HG03439 (cell line): ENCODE data around the gene LMNTD2.
A peak's percentile ranks its signal among the peaks of the same experiment; 100 is the strongest.
"Not testable (repeated sequence)": the region's sequence is repeated elsewhere in the genome, so short reads cannot be mapped to it uniquely, and the experiment has no call there.

Source experiments
- ATAC-seq: cut with Tn5 transposase; IDR thresholded peaks from one replicate; pipeline ENCODE4 v1.9.1; 2021; ENCODE audit warnings: mild to moderate bottlenecking, moderate library complexity; ENCODE audit not compliant: unreplicated experiment

Gene LMNTD2

DNA sequence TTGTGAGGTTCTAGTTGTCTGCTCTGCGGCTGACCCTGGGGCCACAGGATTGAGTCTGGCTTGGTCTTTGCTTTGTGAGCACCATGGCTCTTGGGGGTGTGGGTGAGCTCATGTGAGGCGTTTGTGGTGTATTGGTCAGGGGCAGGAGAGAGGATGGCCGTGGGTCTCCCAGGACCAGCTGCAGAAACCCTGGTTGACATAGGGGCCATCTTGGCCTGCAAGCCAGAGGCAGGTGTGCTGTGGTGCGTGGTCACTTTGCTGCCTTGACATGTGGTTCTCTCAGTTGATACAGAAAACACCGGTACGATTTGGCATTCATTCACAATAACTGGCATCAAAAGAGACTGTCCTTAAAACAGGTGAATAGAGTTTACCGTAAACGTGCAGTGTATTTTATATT lies 27.0 kb upstream of the LMNTD2 start:
- no peak for ATAC-seq

DNA sequence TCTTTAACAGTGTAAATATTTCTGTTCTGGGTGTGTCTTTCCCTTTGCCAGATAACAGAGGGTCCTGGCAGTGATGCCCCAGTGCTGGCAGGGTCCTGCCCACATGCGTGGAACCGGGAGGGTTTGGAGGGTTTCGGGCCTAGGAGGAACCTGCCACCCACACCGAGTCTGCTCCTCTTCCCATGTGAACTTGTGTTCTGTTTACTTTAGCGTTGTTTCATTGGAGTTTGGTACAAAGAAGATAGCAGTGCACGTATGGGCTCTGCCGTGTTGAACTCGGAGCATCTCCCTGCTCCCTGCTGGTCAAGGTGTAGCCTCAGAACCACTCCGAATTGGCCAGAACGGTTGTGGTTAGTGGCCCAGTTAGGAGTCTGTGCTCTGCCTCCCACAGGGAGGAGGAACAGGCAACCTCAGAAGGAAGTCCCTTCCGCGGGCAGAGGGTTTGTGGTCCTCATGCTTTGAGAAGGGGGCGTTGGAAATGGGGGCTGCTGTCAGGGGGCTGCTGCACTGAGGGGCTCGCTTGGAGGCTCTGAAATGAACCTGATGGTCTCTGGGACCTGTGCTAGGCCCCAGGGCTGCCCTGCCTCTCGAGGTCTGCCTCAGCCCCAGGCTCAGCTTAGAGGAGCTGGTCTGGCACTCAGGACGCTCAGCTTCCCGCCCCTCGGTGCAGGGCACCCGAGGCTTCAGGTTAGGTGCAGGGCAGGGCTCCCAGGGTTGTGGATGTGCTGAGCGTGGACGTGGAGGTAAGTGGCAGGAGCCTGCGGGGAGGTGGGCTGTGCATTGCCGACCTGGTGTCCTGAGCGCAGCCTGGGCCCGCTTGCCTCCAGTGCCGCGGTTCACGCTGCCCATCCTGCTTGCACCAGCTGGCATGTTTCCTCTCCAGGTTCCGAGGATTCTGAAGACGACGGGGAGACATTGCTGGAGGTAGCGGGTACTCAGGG lies 26.1 kb upstream of the LMNTD2 start:
- ATAC-seq, result no peak

DNA sequence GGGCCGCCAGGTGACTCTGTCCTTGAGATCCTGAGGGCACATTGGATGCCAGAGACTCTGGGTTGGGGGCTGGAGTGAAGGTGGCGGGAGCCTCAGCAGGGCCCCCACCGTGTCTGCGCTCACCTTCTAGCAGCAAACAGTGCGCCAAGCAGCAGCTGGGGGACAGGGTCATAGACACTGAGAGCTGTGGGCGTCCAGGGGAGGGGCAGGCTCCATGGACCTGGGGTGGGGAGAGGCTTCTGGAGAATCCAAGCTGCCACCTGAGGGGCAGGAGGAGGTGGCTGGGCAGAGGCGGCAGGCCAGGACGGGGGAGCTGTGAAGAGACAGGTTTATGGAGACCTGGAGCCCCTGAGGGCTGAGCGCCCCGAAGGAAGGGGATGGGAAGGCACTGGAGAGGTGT lies 23.7 kb upstream of the LMNTD2 start:
- no peak for ATAC-seq

DNA sequence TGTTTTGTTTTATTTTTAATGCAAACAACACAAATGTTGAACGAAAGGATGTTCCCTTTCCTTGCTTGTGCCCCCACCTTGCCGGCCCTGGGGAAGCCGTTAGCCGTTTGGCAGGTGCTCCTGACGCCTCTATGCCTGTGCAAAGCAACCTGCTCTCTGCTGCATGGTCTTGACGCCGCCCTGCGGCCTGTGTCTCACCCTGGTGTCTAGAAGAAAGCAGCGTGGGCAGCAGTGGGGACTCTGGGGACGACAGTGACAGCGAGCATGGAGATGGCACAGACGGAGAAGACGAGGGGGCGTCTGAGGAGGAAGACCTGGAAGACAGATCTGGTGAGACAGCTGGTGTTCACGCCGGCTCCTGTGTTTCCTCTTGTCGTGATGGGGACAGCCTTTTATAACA lies 21.2 kb upstream of the LMNTD2 start:
- no peak for ATAC-seq

DNA sequence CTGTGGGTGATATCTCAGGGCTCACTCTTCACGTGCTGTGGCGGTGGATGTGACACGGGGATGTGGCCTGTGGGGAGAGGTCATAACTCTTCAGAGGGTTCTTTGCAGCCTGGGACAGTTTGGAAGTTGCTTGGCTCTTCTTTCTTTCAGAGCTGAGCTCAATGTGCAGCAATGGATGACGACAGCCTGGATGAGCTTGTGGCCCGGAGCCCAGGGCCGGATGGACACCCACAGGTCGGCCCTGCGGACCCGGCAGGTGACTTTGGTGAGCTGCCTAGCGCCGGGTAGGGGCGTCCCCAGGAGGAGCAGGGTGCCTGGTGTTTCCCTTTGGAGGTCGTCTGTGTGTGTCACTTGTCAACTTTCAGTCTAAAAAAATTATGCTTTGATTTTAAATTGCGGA lies 20.8 kb upstream of the LMNTD2 start:
- no peak for ATAC-seq

DNA sequence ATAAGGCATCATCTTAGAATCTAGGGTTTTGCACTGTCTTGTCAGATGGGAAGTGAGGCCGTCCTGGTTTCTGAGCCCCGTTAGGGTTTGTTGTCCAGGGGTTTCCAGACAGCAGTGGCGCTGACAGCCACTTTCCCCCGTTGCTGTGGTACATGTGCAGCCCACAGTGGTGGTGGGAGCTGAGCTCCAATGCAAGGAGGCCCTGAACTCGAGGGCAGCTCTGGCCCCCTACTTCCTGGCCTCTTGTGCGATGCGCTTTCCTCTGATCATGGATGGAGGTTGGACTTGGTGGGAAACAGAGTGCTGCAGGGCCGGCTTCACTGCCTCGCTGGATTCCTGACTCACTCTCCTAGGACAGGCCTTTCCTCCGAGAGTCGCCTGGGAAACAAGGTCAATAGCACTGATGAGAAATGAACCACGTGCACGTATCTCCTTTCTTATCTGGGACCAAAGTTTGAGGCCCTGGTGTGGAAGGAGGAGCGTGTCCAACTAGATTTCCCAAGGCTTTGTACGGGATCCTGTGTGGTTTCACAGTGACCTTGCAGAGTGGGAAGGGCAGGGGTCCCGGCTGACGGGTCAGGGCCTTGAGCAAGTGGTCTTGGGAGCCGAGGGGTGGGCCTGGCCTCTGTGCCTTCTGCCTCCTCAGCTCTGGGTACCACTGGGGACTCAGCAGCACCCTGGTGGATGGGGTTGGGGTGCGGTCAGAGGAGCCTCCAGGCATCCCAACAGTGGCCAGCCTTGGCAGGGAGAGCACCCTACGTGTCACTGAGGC lies 19.5 kb upstream of the LMNTD2 start:
- ATAC-seq, result no peak

DNA sequence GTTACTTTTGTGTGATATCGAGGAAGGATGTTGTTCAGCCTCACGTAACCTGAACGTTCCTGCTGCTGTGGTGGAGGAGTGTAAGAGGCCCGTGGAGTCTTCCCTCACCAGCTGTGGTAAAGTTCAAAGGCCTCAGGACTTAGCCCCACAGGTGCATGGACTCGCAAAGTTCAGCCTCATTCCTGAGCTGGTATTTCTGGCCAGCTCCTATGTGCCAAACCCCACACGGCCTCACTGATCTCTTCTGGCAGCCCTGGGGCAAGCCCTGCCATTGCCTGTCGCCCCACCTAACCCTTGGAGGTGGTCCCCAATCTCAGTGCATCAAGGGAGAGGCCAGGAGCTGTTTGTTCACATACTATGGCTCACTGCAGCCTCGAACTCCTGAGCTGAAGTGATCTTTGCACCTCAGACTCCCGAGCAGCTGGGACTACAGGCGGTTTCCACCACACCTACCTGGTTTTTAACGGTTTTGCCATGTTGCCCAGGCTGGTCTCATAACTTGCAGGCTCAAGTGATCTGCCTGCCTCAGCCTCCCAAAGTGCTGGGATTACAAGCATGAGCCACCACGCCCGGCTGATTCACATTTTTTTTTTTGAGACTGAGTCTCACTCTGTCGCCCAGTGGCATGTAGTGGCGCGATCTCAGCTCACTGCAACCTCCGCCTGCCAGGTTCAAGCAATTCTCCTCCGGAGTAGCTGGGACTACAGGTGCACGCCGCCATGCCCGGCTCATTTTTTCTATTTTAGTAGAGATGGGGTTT lies 17.9 kb upstream of the LMNTD2 start:
- no peak for ATAC-seq

DNA sequence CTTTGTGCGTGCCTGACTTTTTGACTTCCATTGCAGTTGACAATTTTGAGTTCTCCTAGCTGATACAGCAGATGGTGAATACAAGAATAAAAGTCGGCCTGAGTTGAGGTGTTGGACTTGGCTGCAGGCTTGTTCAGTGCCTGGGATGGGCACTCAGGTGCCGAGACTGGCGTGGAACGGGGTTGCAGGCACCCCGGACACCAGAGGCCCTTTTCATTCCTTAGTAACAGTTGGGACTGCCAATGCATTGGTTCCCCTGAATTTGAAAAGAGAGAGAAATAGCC lies 17.0 kb upstream of the LMNTD2 start:
- no peak for ATAC-seq

DNA sequence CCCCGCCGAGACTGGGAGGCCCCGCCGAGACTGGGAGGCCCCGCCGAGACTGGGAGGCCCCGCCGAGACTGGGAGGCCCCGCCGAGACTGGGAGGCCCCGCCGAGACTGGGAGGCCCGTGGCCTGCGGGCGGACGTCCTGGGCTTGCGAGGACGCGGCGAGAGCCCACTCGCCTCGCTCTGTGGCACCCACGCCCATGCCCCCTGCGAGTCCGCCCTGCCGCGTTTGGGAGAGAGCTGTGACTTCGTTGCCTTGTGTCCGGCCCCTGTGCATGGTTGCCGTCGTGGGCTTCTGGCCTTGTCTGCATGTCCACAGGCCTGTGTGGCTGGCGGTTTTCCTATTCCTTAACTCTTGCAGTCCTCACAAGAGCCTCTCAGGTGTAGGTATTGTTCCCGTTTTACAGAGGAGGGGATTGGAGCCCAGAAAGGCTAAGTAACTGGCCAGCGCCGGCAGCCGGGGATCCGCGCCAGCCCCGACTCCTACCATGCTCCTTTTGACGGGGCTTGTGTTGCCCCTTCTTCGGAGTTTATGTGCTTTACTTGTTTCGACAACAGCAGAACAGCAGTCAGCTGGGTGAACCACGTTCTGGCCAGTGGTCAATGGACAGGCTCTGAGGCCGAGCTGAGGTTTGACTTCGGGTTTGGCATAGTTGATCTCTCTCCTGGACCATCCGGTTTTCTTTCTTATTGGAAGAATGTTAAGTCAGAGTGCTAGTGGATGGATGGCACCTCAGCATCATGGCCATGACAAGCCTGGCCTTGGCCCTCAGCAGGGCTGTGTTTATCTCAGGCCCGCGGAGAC lies 16.5 kb upstream of the LMNTD2 start:
- ATAC-seq, result no peak

DNA sequence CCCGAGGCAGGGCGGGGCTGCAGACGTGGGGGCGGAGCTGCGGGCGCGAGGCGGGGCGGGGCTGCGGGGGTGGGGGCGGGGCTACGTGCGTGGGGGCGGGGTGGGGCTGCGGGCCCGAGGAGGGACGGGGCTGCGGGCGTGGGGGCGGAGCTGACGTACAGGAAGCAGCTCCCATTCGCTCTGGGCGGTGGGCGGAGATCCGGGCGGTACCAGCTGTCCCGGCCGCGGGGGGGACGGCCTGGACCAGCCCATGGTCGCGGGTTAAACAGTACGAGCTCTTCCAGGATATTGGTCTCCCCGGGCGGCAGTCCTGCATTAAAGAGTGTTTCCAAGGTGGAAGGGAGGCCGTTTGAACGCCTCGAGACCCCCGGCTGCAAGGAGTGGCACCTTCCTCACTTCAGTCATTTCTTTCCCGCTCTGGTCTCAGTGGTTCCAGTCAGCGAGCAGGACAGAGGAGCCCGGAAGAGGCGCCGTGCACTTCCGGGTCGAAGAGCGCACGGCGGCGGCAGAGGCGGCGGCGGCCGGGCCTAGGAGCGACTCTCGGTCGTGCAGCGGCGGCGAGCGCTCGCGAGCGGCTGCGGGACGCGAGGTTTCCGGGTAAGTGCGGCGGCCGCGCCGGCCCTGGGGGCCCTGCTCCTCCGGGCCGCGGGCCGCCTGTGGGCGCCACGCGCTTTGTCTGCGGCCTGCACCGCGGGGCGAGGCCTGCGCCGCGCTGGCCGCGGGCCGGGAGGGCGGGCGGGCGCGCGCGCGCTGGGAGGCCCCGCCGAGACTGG lies 15.6 kb upstream of the LMNTD2 start, which contains the start of gene PHRF1:
Gene PHRF1, plus strand, starts transcription at position 475 of the 773 bp plus-strand sequence. CDS start 5,043 bp downstream, outside the sequence.
- peak; percentile 79 for ATAC-seq

DNA sequence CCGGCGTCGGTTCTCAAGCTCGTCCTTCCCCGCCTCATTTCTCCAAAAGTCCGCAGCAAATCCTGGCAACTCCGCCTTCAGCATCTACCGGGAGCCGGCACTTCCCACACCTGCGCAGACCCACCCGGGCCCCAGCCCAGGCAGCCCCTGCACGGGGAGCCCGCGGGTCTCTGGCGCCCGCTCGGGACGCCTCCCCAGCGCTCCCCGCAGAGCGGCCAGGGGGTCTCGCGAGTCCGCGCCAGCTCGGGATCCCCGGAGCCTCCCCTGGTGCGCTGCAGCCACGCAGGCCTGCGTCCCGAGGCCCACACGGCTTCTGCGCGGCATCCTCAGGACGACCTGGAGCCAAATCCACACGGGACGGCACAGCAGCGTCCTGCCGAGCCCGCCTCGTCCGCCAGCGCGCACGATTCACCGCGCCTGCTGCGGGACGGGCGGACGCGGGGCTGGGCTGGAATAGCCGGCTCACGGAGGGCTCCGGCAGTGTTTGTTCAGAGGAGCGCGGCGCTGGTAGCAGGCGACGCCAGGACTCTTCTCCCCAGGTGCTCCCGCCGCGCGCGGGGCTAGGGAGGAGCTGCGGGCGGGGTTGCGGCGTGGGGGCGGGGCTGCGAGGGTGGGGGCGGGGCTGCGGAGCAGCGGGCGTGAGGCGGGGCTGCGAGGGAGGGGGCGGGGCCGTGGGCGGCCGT lies 14.9 kb upstream of the LMNTD2 start:
- ATAC-seq, result peak; percentile 34

DNA sequence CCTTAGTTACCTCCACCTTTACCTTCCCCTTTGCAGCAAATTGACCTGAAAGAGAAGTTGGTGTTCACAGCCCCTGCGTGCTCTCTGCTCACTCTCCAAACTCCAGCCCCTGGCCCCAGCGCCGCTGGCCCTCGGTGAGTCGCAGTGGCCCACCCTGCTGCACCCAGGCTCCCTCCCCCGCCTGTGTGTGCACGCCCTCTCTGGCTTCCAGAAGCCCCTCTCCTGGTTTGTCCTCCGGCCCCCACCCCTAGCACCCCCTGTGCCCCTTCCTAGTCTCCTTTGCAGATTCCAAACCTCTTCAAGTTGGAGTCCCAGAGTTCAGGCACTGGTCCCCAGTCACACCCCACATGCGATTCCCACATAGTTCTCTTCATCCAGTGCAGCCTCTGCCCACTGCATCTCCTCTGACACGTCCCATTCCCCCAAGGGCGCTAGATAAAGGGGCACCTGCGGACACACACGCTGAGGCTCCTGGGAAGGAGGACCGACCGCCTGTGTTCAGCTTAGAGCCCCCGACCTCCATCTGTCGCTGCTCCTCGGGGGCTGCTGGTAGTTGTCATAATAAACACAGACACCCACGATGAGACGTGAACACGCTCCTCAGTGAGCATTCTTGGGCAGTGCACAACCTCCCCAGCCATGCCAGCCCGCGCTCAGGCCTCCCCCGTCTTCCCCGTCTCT lies 14.2 kb upstream of the LMNTD2 start:
- ATAC-seq, result no peak

DNA sequence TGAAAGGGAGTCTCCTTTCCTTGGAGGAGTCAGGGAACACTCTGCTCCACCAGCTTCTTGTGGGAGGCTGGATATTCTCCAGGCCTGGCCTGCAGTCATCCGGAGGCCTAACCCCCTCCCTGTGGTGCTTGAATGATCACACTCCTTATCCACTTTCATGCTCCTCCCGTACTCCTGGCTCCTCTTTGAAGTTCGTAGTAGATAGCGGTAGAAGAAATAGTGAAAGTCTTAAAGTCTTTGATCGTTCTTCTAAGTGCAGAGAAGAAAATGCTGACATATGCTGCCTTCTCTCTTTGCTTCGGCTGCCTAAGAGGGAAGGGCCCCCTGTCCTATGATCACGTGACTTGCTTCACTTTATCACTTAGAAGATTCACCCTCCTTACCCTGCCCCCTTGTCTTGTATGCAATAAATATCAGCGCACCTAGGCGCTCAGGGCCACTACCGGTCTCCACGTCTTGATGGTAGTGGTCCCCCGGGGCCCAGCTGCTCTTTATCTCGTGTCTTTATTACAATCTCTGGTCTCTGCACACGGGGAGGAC lies 13.6 kb upstream of the LMNTD2 start:
- ATAC-seq, result not testable (repeated sequence)

DNA sequence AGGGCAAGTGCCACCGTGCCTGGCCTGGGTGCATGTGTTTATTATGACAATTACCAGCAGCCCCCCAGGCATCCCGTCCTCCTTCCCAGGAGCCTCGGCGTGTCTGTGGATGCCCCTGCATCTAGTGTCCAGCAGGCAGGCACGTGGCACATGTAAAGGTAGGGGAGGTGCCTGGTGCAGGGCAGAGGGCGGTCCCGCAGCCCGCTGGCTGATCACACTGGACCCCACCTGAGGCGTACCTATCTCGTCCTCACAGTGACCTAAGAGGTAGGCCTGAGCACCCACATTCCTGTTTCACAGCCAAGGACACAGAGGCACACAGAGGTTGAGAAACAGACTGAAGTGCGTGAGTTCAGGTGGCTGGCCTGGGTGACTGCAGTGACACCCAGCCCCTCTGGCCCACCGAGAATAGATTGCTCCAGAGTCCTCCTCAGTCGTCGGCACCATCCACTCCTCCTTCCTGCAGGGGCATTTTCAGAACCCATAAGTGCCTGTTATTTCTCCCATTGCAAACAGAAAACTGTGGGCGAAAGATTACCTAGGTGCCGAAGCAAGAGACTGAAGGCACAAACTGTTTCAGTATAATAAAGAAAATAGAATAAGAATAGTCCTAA lies 12.7 kb upstream of the LMNTD2 start:
- no peak for ATAC-seq

DNA sequence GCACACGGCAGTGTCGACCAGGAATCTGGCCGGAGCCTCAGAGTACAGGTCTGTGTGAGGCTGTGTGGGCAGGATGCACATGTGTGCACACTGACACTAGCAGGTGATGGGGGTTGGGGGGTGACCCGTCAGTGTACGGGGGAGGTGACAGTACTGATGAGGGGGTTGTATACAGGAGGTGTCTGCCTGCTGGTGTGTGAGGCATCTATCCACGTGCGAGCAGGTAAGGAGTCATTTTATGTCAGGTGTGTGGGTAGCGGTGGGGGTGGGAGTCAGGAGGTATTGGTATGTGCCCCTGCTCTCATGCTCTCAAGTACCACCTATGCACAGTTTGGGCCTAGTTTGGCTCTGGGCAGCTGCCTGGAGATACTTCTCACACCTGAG lies 11.3 kb upstream of the LMNTD2 start:
- no peak for ATAC-seq

DNA sequence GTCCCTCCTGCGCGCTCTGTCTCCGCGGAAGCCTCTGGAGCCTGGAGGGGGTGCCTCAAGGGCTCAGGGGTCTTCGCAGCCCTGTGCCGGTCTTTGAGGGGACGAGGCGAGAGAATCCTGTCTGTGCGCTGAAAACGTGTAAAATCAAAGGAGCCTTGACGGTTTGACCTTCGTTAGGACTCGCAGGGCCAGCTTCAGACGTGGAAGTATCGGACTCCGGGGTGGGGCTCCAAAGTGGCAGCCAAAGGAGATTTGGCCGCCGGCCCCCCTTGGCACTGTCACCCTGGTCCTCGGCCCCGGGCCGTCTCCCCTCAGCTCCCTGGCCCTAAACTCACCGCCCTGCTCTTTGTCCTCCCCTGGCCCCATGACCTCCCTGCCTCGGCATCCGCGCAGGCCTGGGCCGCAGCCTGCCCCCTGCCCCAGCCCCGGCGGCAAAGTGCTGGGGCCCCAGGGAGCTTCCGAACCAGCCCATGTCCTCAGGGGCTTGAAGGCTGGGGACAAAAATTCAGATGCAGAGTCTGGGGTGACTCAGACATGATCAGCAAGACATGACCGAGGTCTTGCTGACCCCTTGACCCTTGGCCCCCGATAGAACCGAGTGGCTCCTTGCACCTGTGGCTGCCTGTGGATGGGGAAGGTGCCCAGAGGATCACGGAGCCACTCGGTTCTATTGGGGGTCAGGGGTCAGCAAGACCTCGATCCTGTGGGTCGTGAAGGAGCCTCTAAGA lies 8.8 kb upstream of the LMNTD2 start:
- no peak for ATAC-seq
